Sigmoid colon (tissue), 4 donors: Measurements from ENCODE around the gene NFATC1.

Experiments used
- EP300 ChIP-seq, 4 donors: sonication (generic); formaldehyde crosslinking; IDR thresholded peaks; one replicate each; pipeline ENCODE4 v1.6.1; 2017; ENCODE audit warnings: antibody characterized with exemption in 4 of 4
- POLR2A ChIP-seq, 2 donors: fragments of 450-650 bp; IDR thresholded peaks; one replicate each; pipeline ENCODE4 v1.6.1; 2016; ENCODE audit warnings: antibody characterized with exemption in 2 of 2, mild to moderate bottlenecking in 2 of 2, moderate library complexity in 2 of 2
- POLR2AphosphoS5 ChIP-seq, 4 donors: sonication (generic); formaldehyde crosslinking; IDR thresholded peaks; one replicate each; pipeline ENCODE4 v1.6.1; 2017; ENCODE audit warnings: antibody characterized with exemption in 4 of 4
- TF ChIP-seq, protein P1 (sequence below), 4 experiments: fragments of 450-650 bp in 3 of 4; fragments of 200-600 bp in 1 of 4; IDR thresholded peaks; one replicate each; pipeline ENCODE4 v1.5.1; 2016 to 2019; ENCODE audit warnings: antibody characterized with exemption in 4 of 4, mild to moderate bottlenecking in 3 of 4, moderate library complexity in 2 of 4

- TF ChIP-seq, protein P1, sequence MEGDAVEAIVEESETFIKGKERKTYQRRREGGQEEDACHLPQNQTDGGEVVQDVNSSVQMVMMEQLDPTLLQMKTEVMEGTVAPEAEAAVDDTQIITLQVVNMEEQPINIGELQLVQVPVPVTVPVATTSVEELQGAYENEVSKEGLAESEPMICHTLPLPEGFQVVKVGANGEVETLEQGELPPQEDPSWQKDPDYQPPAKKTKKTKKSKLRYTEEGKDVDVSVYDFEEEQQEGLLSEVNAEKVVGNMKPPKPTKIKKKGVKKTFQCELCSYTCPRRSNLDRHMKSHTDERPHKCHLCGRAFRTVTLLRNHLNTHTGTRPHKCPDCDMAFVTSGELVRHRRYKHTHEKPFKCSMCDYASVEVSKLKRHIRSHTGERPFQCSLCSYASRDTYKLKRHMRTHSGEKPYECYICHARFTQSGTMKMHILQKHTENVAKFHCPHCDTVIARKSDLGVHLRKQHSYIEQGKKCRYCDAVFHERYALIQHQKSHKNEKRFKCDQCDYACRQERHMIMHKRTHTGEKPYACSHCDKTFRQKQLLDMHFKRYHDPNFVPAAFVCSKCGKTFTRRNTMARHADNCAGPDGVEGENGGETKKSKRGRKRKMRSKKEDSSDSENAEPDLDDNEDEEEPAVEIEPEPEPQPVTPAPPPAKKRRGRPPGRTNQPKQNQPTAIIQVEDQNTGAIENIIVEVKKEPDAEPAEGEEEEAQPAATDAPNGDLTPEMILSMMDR (IDR thresholded peaks at IDR 0.05), result no peak
- TF ChIP-seq POLR2A (IDR thresholded peaks at IDR 0.05), result no peak
- no peak for TF ChIP-seq POLR2AphosphoS5 (IDR thresholded peaks at IDR 0.05)
- TF ChIP-seq EP300 (IDR thresholded peaks at IDR 0.05), result no peak
Observed at GRCh38 chr18:79553154-79553553, 157.4 kb downstream of the NFATC1 start.
